COLO829 (cell line): ENCODE data around the gene RRM1.
A peak's percentile ranks its signal among the peaks of the same experiment; 100 is the strongest.
"Not testable (repeated sequence)": the region's sequence is repeated elsewhere in the genome, so short reads cannot be mapped to it uniquely, and the experiment has no call there.

ENCODE experiments used
- DNase-seq: peaks from one replicate; pipeline ENCODE4 v3.0.0; 2012; ENCODE audit warnings: low spot score

Gene RRM1

GRCh38 chr11:4083198-4083597 lies 11.4 kb upstream of the RRM1 start:
- DNase-seq: no peak

DNA sequence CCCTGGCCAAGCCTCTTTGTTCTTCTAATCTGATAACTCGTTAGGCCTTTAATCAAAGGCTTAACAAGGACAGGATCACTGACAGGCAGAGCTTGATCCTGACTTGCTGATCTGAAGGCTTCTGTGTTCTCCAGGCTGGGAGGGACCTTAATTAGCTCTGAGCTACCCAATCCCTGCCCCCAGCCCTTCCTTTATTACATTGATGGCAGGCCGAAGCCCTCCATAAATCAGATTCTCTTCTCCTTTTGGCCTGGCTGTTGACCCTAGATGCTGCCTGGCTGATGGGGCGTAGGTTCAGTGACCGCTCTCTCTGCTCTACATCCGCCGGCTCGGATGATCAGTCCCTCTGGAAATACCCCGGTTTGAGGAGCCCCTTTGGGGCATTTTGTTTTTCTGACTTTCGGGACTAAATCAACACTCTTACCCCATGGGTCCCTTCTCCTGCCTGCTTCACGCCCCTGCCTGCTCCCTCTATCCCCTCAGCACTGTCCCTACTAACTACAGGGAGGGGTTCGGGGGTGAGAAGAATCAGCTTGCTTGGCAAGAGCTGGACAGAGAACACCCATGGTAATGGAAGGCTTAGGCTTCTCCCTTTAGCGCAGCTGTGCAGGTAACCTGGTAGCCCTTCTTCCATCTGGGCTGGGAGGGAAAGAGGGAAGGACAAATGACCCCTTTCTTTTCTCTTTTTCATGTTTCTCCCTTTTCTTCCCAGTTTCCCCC lies 10.0 kb upstream of the RRM1 start:
- no peak for DNase-seq

DNA sequence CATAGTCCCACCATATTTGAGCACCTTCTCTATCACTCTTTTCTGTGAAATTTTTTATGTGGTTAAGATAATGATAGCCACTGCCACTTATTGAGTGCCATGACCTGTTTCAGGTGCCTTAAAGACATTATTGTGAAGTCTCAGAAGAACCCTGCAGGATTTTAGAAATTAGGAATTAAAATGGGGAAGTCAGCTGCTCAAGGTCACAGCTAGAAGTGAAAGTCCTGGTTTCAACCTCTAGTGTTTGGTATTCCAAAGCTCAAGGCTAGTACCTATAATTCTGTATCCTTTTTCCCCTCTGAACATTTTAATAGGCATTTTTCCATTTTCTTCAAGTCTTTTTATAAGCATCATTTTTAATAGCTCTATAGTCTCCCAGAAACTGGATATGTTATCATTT lies 9.0 kb upstream of the RRM1 start:
- no peak for DNase-seq

DNA sequence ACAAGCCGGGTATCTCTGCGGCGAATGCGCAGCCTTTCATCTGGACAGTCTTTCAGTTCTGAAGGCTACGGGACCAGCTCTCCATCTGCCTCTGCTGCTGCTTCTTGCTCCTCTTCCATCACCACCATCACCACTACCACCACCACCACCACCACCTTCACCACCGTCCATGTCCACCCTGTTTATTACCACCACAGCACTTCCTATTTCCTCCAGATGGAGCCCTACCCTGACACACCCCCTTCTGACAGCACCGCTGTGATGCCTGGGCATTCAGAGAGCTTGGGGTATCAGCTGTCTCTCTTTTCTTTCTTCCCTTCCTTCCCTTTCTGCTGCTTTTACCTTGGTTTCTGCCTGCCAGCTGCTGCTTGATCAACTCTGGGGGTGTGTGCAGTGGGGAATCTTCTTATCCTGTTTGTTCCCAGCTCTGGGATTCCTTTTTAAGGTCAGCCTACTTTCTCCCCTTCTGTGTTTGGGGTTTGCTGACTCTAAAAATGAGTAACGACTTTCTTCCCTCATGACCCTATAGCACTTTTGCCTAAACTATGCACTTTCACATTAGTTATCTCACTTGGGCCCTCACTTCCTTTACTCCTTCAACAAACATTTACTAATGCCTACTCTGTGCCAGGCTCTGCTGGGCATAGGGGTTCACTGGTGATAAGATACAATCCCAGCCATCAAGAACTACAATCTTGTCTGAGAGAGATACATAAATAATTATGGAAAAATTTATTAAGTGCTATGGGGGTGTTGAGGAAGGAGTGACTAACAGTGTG lies 7.8 kb upstream of the RRM1 start:
- no peak for DNase-seq

DNA sequence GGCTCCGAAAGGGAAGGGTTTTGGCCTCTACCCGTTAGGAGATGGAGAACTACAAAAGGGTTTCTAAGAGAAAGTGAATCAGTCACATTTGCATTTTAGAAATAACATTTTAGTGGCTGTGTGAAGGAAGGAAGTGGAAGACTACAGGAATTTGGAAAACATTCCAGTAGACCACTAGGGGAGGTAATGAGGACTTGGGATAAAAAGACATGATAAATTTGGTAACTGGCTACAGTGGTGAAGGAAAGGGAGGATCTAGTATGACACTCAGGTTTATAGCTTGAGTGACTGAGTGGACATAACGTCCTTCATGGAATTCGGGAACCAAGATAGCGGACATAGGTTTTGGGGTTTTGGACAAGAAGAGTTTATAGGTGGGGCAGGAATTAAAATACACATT lies 7.0 kb upstream of the RRM1 start:
- DNase-seq: no peak

DNA sequence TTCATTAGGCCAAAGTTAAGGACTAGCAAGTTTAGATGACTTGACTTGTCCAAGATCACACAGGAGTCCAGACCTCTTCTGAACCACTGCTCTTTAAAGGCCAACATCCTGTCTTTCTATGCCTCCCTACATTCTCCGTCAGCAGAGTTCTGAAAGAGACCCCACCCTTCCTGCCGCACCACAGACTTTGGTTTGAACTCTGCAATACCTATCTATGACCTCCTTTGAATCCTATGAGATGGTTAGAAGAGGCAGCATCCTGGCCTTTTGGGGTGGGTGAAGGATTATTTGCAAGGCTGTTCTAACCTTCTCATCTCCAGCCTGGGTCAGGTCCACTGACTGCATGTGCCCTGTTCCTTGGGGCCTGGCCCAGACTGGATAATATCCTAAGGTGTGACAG lies 4.3 kb upstream of the RRM1 start:
- DNase-seq: no peak

DNA sequence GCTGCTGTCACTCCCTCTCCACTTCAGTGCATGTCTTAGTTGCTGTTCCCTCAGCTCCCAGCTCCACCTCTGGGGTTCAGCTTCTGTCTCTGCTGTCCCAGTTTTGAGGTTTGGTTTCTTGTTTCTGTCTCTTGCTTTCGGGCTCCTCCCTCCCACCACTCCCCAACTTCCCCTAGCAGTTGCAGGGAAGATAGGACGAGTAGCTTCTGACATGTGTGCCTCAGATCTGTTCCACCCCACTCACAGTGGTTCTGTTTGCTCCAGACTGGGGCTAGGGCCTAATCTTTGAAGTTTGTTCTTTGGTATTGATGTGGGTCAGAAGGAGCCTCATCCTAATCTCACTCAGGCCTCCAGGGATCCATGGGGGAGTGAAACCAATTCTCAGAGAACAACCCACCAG lies 2.6 kb upstream of the RRM1 start:
- DNase-seq: no peak

GRCh38 chr11:4093519-4094347 lies 866 bp upstream of the RRM1 start:
- peak; percentile 7 for DNase-seq

GRCh38 chr11:4095509-4096230 lies 1.1 kb downstream of the RRM1 start:
- DNase-seq: no peak

DNA sequence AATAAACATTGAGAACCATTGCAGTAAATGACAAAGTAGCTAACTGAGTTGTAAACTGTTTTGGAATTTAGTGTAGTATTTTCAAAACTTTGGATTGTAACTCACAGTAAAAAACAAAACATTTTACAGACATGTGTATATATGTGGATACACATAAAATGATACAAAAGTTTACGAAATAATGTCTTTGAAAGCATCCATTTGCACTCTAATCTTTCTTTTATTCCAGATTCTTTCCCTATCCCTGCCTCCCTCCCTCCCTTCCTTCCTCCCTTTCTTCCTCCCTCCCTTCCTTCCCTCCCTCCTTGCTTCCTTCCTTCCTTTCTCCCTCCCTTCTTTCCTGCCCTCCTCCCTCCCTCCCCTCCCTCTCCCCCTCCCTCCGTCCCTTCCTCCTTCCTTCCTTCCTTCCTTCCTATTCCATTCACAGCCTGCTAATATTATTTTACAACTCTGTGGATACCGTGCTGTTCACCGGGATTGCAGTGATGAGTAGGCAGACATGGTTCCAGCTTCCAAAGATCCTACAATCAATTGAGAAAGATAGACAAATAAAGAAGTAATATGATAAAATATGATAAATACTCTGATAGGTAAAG lies 3.5 kb downstream of the RRM1 start:
- DNase-seq: no peak

- DNase-seq: no peak
These were observed 8.1 kb downstream of the RRM1 start for GRCh38 chr11:4102711-4103110.

- DNase-seq: no peak
These were observed 8.7 kb downstream of the RRM1 start for GRCh38 chr11:4103269-4103668.

- no peak for DNase-seq
These were observed 11.3 kb downstream of the RRM1 start for GRCh38 chr11:4105916-4106315.

DNA sequence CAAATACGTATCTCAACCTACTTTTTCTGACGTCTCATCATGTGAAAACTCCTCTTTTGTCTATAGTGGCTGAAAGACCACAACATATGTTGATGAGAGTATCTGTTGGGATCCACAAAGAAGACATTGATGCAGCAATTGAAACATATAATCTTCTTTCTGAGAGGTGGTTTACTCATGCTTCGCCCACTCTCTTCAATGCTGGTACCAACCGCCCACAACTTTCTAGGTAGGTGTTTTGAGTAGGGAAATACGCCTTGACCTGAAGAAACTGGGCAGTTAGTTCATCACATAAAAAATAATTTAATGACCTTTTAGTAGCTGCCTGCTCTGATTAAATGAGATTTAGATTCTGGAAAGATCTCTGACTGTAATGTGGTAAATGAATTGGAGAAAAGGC lies 17.2 kb downstream of the RRM1 start:
- peak; percentile 45 for DNase-seq

- DNase-seq: no peak
These were observed 20.5 kb downstream of the RRM1 start for GRCh38 chr11:4115128-4115527.

DNA sequence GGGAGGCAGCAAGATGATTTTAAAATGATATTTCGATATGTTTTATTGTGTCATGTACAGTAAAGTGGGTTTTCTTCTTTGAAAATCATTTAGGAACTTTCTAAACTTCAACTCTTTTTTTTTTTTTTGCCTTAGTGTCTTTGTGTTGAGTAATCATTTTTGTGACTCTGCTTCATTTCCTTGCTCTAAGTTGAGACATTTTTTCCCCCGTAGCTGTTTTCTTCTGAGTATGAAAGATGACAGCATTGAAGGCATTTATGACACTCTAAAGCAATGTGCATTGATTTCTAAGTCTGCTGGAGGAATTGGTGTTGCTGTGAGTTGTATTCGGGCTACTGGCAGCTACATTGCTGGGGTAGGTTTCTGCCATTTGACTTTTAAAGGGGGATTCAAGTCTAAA lies 23.5 kb downstream of the RRM1 start:
- DNase-seq: no peak

DNA sequence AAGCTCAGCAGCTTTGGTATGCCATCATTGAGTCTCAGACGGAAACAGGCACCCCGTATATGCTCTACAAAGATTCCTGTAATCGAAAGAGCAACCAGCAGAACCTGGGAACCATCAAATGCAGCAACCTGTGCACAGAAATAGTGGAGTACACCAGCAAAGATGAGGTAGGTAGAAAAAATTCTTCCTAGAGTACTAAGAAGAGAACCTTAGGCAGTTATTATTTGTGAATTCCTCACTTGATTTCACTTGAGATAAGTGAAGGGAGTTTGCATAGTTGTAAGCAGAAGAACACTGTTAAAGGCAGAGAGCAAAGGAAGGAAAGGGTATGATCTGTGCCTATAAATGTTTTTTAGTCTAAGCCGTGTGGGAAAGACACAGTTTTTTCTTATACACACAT lies 28.6 kb downstream of the RRM1 start:
- no peak for DNase-seq

- DNase-seq: no peak
These were observed 30.5 kb downstream of the RRM1 start for GRCh38 chr11:4125141-4125540.

DNA sequence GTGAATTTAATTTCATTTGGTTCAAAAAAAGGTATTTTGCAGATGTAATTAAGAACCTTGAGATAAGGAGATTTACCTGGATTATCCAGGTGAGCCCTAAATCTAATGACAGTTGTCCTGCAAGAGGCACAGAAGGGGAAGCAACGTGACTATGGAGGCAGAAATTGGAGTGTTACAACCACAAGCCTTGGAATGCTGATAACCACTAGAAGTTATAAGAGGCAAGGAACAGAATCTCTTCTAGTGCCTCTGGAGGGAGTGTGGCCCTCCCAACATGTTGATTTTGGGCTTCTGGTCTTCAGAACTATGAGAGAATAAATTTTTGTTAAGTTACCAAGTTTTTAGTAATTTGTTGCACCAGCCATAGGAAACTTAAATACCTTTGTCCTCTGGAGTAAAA lies 32.8 kb downstream of the RRM1 start:
- no peak for DNase-seq

- DNase-seq: not testable (repeated sequence)
These were observed 35.6 kb downstream of the RRM1 start for GRCh38 chr11:4130219-4130618.

- peak; percentile 70 for DNase-seq
These were observed 40.2 kb downstream of the RRM1 start for GRCh38 chr11:4134806-4135205.

DNA sequence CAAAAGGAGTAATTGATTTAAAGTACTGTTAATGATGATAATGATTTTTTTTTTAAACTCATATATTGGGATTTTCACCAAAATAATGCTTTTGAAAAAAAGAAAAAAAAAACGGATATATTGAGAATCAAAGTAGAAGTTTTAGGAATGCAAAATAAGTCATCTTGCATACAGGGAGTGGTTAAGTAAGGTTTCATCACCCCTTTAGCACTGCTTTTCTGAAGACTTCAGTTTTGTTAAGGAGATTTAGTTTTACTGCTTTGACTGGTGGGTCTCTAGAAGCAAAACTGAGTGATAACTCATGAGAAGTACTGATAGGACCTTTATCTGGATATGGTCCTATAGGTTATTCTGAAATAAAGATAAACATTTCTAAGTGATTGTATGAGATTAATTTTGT lies 43.9 kb downstream of the RRM1 start:
- no peak for DNase-seq
